GM21390 (cell line): Measurements from ENCODE around the gene MGAT1.
A peak's percentile ranks its signal among the peaks of the same experiment; 100 is the strongest.

Experiments used
- ATAC-seq: cut with Tn5 transposase; IDR thresholded peaks from one replicate; pipeline ENCODE4 v1.9.1; 2021; ENCODE audit not compliant: unreplicated experiment

MGAT1 gene

GRCh38 chr5:180824630-180825476 is 22.2 kb upstream of the MGAT1 start:
- ATAC-seq = no peak

GRCh38 chr5:180823940-180824629 is 21.5 kb upstream of the MGAT1 start:
- no peak for ATAC-seq

GRCh38 chr5:180823346-180823745 is 20.7 kb upstream of the MGAT1 start:
- no peak for ATAC-seq

DNA sequence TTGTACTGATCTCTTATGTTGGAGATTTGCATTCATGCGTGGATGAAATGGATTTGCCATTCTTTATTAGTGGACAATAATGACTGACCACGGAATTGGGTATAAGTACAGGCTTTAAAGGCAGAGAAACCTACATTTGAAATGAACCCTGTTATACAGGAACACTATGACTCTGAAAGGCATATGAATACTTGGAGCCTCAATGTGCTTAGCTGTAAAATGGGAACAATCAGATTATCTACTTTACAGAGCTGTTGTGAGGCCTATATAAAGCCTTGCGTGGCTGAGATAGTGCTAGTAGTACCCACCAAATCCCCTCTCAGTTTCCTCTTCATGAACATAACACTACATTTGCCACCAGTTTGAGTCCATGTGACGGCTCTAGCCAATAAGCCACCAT is 18.9 kb upstream of the MGAT1 start:
- ATAC-seq = no peak

DNA sequence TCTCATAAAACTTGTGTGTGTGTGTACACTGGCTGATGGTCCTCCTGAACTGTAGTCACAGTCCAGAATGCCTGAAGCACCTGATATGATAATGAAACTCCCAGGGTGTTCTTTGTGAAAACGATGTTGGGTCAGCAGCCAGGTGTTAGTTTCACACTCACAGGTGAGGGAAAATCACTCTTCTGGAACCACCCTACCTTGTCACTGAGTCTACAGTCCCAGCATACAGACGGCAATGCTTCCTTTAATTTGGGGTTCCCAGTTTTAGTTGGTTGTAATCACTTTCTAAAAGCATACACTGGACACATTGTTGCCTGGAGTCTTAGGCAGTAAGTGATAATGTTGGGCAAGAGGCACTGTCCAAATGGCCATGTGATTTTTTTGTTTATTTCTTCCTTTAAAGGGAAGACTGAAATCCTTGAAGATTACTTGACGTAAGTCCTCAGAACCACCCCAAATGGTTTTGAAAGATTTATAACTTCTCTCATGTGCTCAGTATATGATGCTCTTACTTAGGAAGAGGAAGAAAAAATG is 18.2 kb upstream of the MGAT1 start:
- ATAC-seq = peak; percentile 73

DNA sequence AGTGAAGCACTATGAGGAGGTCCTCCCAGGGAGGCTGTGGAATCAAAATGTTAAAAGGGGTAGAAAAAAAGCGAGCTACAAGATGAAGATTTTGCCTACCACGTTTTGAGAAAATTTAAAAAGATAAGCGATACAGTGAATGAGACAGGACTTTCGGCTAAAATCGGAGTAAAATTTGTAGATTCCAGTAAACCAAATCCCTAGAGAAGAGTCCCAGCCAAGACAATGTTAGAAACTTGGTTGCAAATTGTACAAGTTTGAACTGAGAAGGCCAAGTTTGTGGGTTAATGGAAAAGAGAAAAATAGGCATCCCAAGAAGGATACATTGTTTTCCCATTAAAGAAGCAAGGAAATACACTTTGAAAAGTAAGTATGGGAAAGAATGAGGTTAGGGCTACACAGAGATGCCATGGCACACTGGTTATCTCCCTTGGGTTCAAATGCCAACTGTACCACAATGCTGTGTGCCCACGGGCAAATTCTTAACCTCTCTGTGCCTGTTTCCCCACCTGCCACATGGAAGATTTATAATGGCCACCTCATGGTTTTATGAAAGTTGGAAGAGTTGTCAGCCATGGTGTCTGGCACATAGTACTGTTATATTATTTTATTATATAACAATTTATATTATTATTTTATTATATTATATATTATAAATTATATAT is 16.2 kb upstream of the MGAT1 start:
- ATAC-seq = no peak

- ATAC-seq = no peak
These were observed 15.5 kb upstream of the MGAT1 start for GRCh38 chr5:180817893-180818674.

DNA sequence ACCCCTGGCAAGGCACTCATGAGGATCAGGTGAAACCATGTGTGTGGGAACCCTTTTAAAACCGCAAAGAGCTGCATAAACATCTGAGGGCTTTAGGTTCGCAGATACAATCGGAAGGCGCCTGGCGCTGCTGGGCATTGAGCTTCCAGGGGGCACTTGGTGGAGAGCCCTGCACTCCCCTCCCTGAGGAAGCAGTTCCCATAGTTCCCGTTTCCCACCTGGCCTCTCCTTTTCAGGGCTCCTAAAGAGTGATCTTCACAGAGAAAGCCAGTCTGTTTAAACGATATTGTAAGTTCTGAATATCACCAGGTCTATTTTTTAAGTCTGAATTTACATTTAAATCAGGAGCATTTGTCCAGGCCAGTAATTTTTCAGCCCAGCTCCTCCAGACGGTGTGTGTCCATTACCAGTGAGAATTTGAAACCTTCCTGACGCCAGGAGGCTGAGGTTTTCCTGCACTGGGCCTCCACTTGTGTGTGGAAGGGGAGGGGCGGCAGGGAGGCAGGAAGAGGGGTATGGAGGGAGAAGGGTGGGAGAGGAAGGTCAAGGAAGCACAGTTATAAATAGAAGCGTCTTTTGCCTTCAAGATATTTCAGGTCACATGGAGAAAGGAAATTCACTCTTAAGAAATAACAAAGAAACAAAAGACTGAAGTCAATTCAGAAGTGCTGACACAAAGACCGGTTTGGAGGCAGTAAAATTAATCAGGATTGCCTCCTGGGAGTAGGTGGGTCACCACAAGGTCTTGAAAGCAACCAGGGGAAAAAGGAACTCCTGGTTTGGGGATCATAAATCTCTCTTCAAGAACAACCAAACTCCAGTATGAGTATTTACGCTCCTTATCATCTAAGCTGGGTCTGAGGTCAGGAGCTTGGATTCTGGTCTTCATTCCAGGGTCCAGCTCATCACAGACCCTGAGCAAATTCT is 14.3 kb upstream of the MGAT1 start:
- no peak for ATAC-seq

DNA sequence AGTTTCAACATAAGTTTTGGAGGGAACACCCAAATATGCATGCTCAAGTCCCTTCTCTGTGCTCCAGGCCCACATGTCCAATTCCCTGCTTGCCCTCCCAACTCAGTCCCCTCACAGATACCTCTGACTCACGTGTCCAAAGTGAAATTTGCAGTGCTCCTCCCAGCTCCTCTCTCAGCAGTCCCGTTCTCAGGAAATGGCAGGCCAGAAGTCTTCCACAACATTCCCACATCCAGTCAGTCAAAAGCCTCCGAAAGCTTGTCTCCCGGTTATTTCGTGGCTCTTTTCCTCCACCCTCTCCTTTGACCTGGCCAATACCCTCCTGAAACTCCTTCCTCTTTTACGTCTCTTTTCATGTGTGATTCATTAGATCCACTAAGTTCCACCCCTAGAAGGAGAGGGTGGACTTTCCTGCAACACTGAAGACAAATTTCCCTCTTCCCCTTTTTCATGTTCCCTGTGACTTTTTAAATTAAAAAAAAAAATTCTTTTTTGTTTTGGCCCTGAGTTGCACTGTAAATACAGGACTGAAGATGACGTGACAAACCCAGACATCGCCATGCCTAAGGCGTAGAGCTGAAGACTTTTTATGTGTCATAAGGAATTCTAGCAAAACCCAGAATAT is 12.8 kb upstream of the MGAT1 start:
- no peak for ATAC-seq

DNA sequence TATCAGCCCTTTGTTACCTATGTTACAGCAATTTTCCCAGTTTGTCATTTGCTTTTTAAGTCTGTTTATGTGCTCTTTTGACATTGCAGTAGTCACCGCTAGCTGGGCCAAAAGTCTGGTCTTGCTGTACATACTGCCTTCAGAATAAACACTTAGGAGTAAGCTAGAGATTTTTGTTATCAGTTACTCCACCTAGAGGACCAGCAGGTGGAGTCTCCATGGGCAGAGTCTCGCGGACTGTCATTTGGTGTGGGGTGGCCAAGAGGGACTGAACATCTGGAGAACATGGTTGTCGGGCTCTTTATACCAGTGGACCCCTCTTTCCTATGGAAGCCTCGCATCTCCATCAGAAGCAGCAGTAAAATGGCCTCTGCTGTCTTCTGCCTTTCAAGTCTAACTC is 10.8 kb upstream of the MGAT1 start:
- ATAC-seq = no peak

- no peak for ATAC-seq
These were observed 9.1 kb upstream of the MGAT1 start for GRCh38 chr5:180811623-180812124.

GRCh38 chr5:180810959-180811622 is 8.5 kb upstream of the MGAT1 start:
- no peak for ATAC-seq

DNA sequence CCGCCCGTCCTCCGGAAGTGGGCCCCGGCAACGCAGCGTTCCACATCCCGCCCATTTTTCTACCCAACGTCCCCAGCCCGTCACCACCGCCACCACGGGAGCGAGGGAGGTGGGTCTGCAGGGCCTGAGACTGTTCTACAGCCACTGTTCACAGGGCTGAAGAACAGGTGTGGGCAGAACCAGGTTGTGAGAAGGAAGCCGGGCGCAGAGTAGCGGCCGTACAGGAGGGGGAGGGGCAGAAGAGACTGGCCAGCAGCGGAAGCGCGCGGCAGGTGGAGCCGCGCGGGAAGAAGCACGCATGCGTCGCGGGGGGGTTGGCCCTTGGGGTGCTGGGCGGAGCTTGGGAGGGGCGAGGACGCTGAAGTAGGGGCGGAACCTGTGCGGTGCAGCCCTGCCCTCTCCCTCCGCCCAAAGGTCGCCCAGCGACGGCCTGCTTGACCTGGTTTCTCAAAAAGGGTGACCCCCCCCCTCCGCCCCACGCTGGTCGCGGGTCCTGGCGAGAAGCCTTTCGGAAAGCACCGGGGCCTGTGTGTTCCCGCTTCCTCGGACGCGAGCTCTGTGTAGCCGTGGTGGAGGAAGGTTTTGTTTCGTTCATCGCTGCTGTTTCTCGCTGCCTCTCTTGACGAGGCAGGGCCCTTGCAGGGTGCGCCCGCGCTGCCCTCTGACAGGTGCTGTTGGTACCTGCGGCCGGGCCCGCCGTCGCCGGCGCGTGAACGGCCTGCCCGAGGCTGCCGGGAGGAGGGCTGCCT is 7.8 kb upstream of the MGAT1 start:
- peak; percentile 63 for ATAC-seq

DNA sequence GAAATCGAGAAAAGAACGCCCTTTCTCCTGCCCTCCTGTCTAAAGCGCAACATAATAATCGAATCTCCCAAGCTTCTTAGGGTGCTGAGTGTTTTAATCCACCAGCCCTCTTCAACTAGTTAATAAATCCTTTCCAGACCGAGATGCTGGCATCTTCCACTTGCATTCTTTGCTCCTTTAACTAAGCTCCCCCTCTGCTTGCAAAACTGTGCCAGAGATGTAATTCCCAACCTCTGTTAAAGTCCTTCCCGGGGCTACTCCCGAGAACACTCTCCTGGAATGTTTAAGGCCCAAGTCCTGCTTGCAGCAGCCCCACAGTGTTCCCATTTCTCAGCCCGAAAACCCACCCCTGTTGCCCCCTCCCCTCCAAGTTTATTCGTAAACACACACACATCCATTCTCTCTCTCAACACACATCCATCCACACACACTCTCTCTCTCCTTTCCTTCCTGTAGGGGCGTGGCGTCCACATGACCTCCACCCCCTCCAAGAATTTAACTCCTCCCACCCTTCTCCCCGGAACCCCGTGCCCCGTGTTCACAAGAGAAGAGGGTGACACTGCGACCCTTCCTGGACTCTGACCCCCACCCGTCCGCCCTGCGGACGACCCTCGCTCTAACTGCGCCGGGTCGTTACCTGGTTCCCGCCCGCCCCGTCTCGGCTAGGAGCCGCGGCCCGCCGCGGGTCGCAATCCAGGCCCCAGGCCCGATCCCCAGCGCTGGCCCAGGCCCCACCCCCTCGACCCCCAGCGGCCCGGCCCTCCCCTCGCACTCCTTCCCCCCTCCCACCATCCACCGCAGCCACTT is 7.0 kb upstream of the MGAT1 start:
- peak; percentile 58 for ATAC-seq

DNA sequence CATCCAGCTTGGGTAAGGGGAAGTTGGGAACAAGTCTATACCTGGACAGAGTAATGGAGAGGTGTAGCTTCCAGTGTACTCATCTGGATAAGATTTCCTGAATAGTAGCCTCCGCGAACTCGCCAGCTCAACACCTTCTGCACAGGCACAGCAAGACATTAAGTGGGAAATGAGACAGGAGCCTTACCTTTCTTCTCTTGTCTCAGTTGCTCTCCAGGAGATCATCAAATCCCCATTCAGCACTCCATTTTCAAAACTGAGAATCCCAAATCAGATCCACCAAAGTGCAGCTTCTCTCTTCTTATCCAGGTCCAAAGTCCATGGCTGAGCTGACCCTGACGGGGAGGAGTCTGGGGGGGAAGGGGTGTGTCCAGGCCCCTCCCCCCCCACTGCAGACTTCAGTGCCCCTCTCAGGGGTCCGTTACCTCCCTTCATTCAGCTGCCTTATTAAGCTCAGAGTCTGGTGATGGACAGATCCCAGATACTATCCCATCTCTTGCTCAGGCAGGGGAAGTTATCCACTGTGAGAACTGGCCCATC is 5.9 kb upstream of the MGAT1 start:
- ATAC-seq = no peak

DNA sequence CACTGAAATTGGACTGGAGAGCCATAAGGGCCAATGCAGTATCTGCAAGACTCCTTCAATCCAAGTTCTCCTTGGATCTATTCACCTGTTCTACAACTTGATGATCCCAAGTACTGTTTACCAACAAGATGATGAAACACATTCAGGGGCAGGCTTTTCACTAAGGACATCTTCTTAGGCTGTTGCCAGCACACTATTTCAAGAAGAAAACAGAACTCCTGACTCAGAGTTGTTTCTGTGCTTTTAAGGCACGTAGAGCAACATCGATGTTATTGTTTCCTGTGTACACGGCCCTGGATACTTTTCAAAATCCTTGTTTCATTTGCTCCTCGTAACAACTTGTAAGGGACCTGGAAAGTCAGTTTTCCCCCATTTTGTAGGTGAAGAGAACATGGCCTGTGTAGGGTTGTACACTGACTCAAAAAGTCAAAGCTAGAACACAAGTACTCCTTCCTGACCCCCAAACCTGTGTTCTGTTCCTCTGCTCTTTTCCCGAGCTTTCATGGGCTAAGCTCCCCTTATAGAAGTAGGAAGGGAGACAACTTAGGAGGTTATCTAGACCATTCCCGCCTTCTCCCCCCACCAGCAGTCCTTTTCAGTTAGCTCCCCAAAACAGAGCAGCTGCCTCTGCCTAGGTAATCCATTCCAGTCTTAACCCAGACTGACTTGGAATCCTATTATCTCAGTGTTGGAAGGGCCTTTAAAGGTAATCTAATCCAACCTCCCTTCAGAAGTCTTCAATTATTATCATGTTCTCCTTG is 5.2 kb upstream of the MGAT1 start:
- no peak for ATAC-seq
